DMS153 treated with DMSO at 0.1 percent for 48 hours (cell line): ENCODE measurements around the gene CRTAC1.

Experiments
- DNase-seq: peaks from one replicate; lab custom pipeline; 2025; ENCODE audit not compliant: unreplicated experiment; lab: John Stamatoyannopoulos, UW

Gene CRTAC1

GRCh38 chr10:98029149-98030092 lies 1.0 kb downstream of the CRTAC1 start:
- peak; percentile 35 for DNase-seq

GRCh38 chr10:98028168-98028770 lies 2.2 kb downstream of the CRTAC1 start:
- DNase-seq: peak; percentile 87

GRCh38 chr10:98023024-98023423 lies 7.4 kb downstream of the CRTAC1 start:
- DNase-seq: no peak

GRCh38 chr10:98020784-98021183 lies 9.6 kb downstream of the CRTAC1 start:
- no peak for DNase-seq

GRCh38 chr10:98020254-98020653 lies 10.2 kb downstream of the CRTAC1 start:
- DNase-seq: no peak

- no peak for DNase-seq
These were observed 10.6 kb downstream of the CRTAC1 start for GRCh38 chr10:98019784-98020183.

- no peak for DNase-seq
These were observed 13.5 kb downstream of the CRTAC1 start for GRCh38 chr10:98016772-98017475.

- no peak for DNase-seq
These were observed 16.6 kb downstream of the CRTAC1 start for GRCh38 chr10:98013776-98014175.

GRCh38 chr10:98013122-98013521 lies 17.3 kb downstream of the CRTAC1 start:
- DNase-seq: no peak

GRCh38 chr10:98012644-98013043 lies 17.8 kb downstream of the CRTAC1 start:
- DNase-seq: no peak

- no peak for DNase-seq
These were observed 19.3 kb downstream of the CRTAC1 start for GRCh38 chr10:98010939-98011685.

GRCh38 chr10:98006266-98006665 lies 24.2 kb downstream of the CRTAC1 start:
- DNase-seq: peak; percentile 33

GRCh38 chr10:98001736-98002135 lies 28.7 kb downstream of the CRTAC1 start:
- DNase-seq: no peak

- DNase-seq: no peak
These were observed 30.1 kb downstream of the CRTAC1 start for GRCh38 chr10:98000346-98000745.

- DNase-seq: no peak
These were observed 30.5 kb downstream of the CRTAC1 start for GRCh38 chr10:97999923-98000248.

- DNase-seq: no peak
These were observed 31.1 kb downstream of the CRTAC1 start for GRCh38 chr10:97999066-97999922.

GRCh38 chr10:97991871-97992270 lies 38.5 kb downstream of the CRTAC1 start:
- DNase-seq: no peak

GRCh38 chr10:97981816-97982215 lies 48.6 kb downstream of the CRTAC1 start:
- no peak for DNase-seq

- DNase-seq: no peak
These were observed 52.7 kb downstream of the CRTAC1 start for GRCh38 chr10:97977673-97978072.

GRCh38 chr10:97975598-97975997 lies 54.8 kb downstream of the CRTAC1 start:
- DNase-seq: no peak
